Endothelial cell of hepatic sinusoid (primary cell): ENCODE data around the gene RERE.

ENCODE experiments used
- in situ Hi-C: cut with HindIII; loops from 2 replicates; pipeline ENCODE4 v1.10.0; 2017; ENCODE audit warnings: low sequenced_read_pairs

RERE gene

DNA sequence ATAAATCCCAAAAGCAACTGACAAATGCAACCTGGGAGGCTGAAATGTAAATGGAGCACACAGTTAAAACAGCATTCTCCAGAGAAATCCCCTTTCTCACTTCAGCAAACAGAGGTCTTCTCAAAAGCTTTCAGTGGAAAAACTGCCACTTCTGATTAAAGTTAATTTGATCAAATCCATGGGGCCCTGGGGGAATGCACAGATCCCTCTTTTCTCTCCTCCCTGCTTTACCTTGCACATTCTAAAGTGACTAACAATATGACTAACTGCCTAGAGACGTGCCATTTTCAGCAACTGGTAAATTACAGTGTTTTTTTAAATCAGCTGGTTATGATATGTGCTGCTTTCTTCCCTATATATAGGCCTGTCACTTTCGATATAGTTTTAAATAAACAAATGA is 142.5 kb downstream of the RERE start:
- in situ Hi-C loops = no loop called here

DNA sequence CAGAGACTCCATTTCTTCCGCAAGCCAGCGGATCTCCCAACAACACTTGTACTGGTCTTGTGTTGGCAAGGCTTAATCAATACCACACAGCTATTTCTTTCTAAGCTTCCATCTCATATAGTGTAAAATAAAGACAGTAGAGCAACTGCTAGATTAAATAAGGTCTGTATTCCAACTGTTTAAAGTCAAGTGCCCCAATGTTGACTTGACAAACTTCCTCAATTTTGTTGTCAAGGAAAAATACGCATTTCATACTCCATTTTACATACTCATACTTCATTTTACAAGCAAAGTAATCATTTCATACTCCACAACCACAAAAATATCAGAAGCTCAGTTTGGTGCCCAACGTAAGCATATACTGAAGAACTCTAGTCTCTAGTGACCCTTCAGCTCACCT is 143.0 kb downstream of the RERE start:
- in situ Hi-C loops = no loop called here

DNA sequence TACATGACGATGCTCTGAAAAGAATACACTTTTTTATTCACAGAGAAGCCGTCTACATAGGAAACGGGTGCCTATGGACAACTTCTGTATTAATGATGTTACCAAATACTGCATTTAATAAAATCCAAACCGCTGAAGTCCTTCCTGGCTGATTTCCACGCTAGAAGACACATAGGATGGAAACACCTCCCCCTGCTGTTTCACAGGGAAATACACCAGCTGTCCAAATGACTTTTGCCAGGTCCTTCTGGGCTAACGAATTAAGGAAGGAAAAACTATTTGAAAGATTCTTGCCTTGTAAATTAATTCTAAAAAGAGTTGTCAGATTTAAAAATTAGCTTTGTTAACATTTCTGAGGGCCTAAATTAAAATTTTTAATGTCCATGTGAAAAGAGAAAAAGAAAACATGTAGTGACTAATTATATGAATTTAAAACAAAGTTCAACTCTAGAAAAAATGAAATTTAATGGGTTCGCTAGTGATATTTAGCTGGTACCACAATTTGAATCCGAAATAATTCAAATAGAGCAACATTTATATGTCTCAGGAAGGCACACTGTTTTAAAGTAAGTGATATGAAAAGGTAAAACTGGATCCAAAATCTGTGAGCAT is 146.0 kb downstream of the RERE start:
- in situ Hi-C loops = no loop called here

DNA sequence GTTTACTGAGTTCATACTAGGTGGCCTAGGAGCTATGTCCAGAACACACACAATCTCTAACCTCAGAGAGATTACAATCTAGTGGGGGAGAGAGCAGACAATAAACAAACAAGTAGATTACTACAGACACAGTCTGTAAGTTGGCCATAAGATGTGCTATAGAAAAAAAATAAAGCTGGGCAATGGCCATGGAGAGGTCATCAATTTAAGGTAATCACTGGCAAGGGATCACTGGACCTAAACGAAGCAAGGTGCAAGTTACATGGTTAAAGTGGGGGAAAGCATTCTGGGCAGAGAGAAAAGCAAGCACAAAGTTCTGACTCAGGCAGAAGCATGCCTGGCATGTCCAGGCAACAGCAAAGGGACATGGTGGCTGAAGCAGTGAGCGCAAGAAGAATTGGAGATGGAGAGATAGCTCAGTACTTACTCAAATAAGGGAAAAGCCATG is 147.0 kb downstream of the RERE start:
- in situ Hi-C loops = no loop called here

DNA sequence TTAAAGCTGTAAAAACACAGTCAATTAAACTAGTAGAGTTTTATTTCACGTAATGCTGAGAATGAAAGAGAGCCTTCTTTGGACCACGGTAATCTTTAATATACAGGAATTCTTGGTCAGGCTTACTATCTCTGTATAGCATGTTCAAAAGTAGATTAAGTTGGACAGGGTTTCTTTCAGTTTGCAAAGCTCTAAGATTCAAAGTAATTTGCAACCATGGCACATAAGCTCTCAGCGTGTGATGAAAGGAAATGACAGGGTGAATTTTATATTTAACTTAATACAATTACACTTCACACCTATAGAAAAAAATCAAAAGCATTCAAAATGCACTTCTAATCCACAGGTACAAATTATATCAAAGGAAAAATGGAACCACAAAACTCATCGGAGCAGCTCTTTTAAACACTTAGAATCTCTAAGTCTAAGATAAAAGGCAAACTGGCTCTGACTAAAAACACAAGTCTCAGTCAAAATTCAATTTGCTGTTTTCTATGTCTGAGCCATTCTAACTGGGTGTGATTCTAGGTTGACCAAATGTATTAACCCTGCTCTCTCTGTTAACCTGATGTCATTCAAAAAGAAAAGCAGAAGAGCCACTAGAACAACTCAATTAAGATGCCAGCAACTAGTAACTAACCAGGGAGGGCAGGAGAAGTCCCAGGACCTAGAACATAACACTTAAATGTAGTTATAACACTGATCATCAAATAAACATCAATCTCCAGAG is 147.7 kb downstream of the RERE start:
- in situ Hi-C loops = no loop called here

DNA sequence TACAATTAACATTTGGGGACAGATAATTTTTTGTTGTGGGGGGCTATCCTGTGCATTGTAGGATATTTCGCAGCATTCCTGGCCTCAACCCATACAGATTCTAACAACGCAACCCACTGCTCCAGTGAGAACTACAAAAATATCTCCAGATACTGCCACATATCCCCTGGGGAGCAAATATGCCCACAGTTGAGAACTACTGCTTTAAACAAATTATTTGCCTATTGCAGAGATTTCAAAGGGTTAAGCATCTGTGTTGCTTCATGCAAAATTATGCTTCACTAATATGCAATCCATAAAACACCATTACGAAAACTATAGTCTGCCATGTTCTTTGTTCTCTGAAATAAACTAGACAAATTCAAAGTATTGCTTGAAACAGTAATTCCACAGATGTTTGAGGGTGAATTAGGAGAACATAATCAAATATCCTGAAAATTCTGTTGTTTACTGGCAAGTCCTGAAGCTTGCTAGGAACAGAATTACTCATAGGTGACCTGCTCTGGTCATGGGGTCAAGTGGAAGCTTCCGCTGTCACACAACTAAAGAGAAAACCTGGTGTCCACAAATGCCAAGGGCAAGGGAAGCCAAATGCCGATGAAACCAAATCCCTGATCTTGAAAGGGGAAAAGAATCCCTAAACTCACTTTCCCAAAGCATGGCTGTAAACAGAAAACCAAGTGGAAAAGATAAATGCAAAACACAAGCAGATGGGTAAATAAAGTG is 149.4 kb downstream of the RERE start:
- in situ Hi-C loops = no loop called here

DNA sequence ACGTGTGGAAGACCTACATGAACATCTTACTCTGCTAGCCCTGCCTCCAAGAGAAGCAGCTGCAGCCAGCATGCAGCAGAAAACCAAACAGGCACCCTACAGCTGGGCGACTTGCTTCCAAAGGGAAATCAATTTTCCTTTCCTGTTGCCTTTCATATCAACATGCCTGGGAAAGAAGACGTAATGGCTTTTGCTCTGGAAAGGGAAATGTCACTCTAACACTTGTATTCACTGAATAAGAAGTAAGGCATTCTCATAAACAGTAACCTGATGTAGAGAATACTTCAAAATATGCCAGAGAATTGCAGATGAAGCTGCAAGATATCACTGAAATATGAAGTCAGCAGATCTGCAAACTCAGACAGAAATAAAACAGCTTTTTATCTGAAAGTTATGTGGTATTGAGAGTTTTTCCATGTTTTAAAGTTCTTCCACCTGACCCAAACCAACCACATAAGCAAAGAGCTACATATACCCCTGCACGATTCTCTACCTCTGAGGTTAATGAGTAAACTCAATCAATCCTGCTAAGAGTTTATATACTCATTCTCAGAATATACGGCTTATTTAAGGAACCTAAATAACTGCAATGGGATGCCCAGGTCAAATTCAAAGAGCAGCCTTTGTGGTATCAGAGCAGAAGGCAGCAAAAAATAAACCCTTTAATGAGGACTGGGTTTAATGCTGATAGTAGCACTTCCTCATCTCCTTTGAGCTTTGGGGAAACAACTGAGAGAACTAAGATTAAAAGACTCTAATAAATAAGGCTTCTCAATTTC is 150.9 kb downstream of the RERE start:
- in situ Hi-C loops = no loop called here

DNA sequence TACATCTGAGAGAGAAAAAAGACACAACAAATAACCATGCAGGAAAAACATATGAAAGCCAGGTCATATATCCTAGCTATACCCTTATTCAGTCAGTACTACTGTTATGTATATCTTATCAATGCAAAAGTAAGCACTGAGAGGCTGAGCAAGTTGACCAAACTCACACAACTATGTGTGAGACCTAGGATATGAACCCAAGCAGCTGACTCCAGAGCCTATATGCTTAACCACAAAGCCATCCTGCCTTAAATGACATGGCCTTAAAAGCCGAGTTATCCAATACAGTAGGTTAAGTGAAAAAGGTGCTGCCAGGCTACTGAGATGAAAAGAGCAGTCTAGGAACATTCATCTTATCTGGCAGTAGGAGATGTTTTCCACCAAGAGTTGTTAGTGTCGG is 151.6 kb downstream of the RERE start:
- in situ Hi-C loops = no loop called here

DNA sequence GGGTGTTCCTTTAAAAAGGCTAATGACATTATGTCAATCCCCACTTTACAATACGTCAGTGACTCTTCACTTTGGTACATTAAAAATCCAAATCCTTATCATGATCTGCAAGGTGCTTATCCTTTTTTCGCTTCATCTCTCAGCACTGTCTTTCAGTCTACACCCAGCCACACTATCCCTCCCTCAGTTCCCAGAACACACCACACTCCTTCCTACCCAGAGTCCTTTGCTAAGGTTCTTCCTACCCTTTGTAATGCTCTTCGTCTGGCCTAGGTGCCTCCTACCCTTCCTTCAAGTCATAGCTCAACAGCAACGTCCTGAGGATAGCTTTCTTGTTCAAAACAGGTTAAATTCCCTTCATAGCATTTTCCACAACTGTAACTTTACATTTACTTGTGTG is 152.6 kb downstream of the RERE start:
- in situ Hi-C loops = loop anchor here (5.0 kb wide), 1 partner anchor 38 kb away; no protein-coding TSS in a partner anchor

DNA sequence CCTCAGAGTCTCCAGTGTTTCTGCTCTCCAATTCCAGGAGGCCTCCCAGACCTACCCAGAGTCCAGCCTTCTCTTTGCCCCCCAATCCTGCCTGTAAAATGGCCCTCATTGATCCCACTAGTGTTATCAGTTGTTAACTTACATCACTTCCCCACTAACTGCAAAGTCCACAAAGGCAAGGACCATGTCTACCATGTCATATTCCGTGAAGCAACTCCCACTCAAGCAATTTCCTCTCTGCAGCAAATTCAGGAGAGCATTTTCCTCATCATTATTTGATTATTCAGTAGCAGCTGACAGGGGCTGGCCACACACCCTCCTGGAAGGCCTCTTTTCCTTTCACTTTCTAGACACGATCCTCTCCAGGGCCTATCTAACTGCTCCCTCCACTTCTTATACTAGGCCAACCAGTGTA is 153.5 kb downstream of the RERE start:
- in situ Hi-C loops = loop anchor here (5.0 kb wide), 1 partner anchor 37 kb away; no protein-coding TSS in a partner anchor

DNA sequence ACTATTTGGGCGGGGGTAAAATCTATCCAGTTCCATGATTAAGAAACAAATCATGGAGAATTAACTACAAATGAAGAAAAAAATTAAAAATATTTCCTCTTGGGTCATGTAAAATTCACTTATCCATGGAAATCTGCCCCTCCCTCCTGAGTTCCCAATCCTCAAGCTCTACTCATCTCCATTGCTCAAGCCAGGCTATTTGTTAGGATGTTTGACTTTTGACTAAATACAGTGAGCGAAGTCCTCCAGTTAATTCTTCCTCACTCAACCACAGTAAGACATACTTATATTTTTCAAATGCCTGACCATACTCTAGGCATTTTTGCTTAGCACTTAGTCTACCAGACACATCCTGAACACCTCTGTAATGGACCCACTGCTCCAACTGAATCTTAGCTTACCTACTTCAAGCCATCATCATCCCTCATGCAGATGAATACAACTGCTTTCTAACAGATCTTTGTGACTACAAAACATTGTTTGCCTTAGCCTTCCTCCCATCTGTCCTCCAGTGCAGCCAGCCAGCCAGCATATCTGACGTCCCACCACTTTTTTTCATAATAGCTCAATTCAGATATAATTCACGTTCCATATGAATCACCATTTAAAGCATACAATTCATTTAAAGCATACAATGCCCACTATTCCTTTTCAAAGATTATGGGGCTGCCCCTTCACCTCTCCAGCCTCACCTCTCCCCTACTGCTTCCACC is 154.2 kb downstream of the RERE start:
- in situ Hi-C loops = loop anchor here (5.0 kb wide), 1 partner anchor 36 kb away; no protein-coding TSS in a partner anchor

DNA sequence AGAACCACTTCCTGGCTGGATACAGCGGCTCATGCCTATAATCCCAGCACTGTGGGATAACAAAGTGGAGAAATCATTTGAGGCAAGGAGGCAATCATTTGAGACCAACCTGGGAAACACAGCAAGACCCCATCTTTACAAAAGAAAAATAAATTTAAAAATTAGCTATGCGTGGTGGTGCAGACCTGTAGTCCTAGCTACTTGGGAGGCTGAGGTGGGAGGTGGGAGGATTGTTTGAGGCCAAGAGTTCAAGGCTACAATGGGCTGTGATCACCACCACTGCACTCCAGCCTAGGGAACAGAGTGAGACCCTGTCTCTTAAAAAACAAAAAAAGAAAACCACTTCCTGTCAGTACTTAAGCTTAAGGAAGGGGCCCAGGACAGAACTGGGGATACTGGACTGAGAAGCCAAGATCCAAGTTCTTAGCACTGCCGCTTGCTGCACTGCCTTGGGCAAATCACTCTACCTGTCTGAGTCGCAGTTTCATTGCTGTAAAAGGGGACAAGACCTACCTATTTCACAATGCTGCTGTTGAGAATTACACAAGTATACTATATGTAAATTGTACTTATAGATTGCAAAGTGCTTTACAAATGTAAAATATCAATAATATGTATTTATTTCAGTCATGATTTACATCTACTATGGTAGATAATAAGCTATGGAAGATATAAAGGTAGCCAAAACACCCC is 154.9 kb downstream of the RERE start:
- in situ Hi-C loops = loop anchor here (5.0 kb wide), 1 partner anchor 35 kb away; no protein-coding TSS in a partner anchor

DNA sequence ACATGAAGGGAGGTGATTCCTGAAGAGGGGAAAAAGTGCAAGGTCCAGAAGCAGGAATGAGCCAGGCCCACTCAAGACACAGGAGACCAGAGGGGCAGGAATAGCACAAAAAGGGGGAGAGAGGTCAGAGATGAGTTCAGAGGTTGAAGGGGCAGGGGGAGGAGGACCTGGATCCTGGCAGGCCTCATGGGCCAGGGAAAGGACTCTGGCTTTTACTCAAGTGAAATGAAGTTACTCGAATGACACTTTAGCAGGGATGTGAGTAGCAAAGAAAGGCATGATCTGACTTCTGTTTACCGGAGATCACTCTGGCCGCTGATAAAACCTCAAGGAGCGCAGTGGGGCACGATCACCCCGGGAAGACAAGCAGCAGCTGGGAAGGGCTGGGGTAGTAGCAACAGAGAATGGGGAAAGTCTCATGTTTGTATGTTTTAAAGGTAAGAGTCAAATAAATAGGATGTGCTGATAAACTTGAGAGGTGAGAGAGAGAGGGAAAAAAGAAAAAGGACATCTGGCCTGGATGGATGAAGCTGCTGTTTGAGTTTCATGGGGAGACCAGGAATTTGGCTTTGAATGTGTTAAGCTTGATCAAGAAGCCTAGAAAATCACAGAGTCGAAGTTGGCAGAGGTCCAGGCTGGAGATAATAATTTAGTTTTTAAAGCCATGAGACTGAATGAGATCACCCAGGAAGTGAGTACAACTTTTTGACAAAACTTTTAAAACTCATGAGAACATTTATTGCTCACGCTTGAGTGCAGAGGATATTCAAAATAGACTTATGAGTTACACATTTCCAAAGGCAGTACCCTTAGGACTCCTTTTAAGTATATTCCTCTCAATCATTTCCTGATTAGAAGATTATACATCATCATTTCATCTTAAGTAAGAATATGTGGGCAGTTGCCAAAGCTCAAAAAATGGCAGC is 156.0 kb downstream of the RERE start:
- in situ Hi-C loops = loop anchor here (5.0 kb wide), 1 partner anchor 34 kb away; no protein-coding TSS in a partner anchor

DNA sequence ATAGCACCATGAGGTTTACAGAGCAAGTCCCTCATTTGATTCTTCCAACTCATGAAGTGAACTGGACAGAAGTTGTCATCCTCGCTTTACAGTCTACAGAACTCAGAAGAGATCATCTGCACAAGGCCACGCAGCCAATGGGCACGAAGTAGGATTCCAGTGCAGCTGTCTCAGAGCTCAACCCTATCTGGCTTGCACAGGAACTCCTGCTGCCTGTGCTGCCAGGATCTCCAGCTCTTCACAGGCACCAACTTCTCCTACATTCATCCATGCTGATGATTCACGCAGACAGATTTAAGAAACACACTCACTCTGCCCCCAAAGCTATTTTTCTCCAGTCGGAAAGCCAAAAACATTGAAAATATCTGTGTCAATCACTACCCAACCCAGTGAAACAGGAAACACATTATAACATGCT is 157.0 kb downstream of the RERE start:
- in situ Hi-C loops = loop anchor here (5.0 kb wide), 1 partner anchor 33 kb away; no protein-coding TSS in a partner anchor

DNA sequence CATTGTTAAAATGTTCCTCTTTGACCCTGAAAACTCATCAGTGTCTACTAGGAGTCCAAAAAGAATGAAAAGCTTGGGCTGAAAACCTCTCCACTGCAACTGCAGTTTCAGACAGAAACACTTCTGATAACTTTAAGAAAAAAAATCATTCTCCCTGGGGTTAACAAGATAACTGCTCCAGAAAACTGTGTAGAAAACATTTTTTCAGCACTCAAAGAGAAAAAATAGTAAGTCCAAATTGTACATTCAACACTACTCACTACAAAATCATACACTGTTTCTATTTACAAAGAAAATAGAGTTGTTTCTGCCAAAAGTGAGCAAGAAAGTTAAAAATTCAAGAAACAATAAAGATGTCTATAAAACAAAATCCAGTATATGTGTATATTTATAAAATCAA is 157.8 kb downstream of the RERE start:
- in situ Hi-C loops = no loop called here

DNA sequence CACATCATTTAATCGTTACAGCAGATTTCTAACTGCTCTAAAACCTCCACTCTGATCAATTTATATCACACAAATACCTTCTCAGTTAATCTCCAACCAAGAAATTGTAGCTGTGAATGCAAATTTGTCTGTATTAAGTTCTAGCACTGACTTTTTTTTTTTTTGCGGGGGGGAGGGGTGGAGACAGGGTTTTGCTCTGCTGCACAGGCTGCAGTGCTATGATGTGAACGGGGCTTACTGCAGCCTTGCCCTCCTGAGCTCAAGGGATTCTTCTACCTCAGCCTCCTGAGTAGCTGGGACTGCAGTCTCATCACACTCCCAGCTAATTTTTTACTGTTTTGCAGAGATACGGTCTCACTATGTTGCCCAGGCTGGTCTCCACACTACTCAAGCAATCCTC is 163.6 kb downstream of the RERE start:
- in situ Hi-C loops = no loop called here

DNA sequence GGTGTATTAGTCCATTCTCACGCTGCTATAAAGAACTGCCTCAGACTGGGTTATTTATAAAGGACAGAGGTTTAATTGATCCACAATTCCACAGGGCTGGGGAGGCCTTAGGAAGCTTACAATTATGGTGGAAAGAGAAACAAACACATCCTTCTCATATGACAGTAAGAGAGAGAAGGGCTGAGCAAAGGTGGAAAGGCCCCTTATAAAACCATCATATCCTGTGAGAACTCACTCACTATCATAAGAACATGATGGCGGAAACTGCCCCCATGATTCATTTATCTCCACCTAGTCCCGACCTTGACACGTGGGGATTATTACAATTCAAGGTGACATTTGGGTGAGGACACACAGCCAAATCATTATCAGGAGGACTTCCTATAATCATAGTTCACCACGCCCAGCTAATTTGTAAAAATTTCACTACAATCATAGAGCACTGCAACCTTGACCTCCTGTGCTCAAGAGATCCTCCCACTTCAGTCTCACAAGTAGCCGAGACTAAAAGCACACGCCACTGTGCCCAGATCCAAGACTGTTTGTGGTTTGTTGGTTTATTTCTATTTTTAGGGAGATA is 164.9 kb downstream of the RERE start:
- in situ Hi-C loops = no loop called here

DNA sequence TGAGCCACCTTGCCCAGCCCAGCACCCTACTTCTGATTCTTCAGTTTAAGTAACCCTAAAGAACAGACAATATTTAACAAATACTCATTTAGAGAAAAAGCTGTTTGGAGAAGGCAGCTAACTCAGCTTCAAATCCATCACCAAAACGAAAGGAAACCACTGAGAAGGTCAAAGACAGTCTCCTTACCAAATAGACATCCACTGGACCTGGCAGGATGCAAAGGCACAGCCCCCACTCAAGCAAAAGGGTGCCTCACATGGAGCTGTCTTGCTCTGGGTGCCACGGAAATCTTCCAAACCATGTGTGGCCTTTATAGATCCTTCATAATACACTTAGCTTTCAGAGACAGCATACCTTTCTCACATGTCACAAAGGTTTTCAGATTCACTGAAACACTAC is 165.5 kb downstream of the RERE start:
- in situ Hi-C loops = no loop called here
